Measurements from ENCODE around the gene HLA-DMB. TPM values are rescaled to one million over a fixed set of nuclear protein-coding genes. Genes with fewer than 3 reads are reported as not detected.

HLA-DMB gene
- total RNA-seq: not detected in 2 replicates

DNA sequence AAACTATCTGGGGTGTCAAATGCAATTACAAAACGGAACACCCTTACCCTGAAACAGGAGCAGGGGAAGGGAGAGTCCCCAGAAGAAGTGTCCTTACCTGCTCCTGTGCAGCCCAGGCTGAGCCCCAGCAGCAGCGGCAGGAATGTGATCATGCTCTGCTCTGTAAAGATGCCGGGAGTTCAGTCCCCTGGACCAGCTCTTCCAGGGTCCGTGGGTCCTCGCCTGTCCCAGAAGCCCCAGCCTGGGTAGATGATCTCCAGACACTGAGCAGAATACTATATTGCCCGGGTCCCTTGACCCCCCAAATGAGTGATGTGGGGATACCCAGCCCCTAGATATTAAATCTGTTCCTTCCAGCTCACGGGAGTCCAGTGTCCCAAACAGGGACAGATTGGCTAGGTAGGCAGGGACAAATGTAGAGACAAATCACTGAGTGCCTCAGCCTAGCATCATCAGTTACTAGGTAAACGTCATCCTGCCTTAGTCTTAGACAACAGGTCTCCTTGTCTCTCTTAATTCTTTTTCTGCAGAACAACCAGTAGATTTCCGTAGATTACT lies at the start of gene HLA-DMB:
Gene HLA-DMB (minus strand): TSS at position 373 of the 558 bp plus-strand sequence. CDS start 221 bp downstream, at position 152.

GRCh38 chr6:32968093-32968866 lies 27.5 kb upstream of the HLA-DMB start, which contains the start of gene BRD2:
BRD2 (plus strand) TSS chr6:32968594; CDS start chr6:32972899, 4,305 bp downstream.

DNA sequence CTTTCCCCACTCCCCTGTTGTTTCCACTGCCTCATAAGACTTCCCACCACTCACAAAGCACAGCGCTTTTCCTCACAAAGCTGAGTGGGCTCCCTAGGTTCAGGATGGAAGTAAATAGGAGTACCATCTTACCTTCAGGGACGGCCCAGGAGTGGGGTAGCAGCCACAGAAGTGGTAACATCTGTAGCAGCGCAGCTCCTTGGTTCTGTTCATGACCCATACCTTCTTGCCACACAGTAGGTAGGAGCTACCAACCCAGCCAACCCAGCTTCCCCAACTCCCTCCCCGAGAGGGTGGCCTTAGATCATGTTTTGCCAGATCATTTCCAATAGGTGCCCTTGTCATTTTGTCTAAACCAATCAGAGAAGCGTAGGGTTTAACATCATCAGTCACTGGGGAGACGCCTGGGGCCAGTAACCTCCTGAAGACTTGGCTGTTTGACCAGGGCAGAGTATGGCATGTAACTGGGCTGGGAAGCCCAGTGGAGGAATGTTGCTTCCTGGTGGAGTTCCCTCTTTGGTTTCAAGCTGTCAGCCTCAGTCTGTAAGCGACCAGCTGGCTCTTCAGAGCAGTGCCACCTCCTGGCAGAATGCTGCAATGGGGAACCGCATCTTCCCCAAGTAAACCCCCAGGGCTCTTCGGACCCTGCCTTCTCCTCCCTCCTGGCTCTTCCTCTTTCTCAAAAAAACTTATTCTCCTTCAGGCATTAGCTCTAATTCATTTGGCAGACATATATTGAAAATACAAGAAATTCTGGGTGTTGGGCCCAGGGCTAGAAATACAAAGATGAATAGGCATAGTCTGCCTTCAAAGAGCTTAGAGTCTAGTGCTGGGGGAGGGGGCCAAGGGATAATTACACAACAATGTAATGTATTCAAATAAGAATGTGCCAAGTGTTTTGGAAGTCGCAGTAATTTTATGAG lies 12.2 kb upstream of the HLA-DMB start, which contains the start of gene HLA-DMA:
Gene HLA-DMA (minus strand): TSS at position 281 of the 923 bp plus-strand sequence. CDS start 61 bp downstream, at position 220.

Other genes with a start within 250 kb of the HLA-DMB start
- not detected in 2 replicates for gene HLA-DQA2, start 199.6 kb downstream of the HLA-DMB start, total RNA-seq
- not detected in 2 replicates for gene HLA-DQB2, start 177.5 kb downstream of the HLA-DMB start, total RNA-seq
- gene HLA-DOB, start 124.0 kb downstream of the HLA-DMB start, total RNA-seq: 0.30 and 0.84 TPM in 2 replicates
- 5.4 and 7.2 TPM in 2 replicates for gene TAP2, start 102.3 kb downstream of the HLA-DMB start, total RNA-seq
- gene PSMB8, start 97.0 kb downstream of the HLA-DMB start, total RNA-seq: 24.9 and 26.2 TPM in 2 replicates
- gene TAP1, start 87.3 kb downstream of the HLA-DMB start, total RNA-seq: 16.8 and 19.0 TPM in 2 replicates
- 4.2 and 4.9 TPM in 2 replicates for gene PSMB9, start 86.8 kb downstream of the HLA-DMB start, total RNA-seq
- gene HLA-DMA, start 12.1 kb upstream of the HLA-DMB start, total RNA-seq: 2.7 and 3.4 TPM in 2 replicates
- gene BRD2, start 27.6 kb upstream of the HLA-DMB start, total RNA-seq: 85.8 and 87.9 TPM in 2 replicates
- not detected in 2 replicates for gene HLA-DOA, start 68.6 kb upstream of the HLA-DMB start, total RNA-seq
- 0.50 TPM in 1 of 2 replicates, not detected in the other for gene HLA-DPA1, start 132.6 kb upstream of the HLA-DMB start, total RNA-seq
- gene HLA-DPB1, start 135.0 kb upstream of the HLA-DMB start, total RNA-seq: 4.0 TPM in 1 of 2 replicates, not detected in the other

Measured in bronchus fibroblast of lung (primary cell).